GM18498 (cell line): ENCODE data around the gene CSTPP1.
"Not testable (repeated sequence)": the region's sequence is repeated elsewhere in the genome, so short reads cannot be mapped to it uniquely, and the experiment has no call there.

Experiments
- ATAC-seq: cut with Tn5 transposase; IDR thresholded peaks from one replicate; pipeline ENCODE4 v1.9.1; 2021; ENCODE audit warnings: mild to moderate bottlenecking, moderate library complexity; ENCODE audit not compliant: unreplicated experiment

CSTPP1 gene

DNA sequence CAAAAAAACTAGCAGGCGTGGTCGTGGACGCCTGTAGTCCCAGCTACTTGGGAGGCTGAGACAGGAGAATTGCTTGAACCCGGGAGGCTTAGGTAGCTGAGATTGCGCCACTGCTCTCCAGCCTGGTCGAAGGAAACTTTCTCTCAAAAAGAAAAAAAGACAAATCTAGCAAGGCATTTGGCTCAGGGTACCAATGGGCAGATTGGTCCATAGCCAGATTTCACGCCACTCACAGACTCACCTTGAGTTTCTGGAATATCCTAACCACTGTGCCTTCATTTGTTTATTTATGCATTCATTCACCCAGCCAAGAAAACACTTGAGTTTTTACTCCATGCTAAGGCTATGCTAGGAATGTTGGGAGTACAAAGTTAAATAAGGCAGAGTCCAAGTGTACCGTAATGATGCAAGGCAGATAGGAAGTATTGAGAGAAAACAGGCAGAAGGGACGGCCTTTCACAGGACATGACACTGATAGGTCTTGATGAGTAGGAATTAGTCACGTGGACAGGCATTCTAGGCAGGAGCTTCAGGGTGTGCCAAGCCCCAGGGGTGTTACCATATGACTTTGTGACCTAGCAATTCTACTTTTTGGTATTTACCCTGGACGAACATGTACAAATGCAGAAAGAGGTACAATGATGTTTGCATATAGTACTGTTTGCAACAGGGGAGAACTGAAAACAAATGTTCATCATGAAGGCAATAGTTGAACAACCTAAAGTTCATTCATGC is 252.7 kb downstream of the CSTPP1 start:
- no peak for ATAC-seq

DNA sequence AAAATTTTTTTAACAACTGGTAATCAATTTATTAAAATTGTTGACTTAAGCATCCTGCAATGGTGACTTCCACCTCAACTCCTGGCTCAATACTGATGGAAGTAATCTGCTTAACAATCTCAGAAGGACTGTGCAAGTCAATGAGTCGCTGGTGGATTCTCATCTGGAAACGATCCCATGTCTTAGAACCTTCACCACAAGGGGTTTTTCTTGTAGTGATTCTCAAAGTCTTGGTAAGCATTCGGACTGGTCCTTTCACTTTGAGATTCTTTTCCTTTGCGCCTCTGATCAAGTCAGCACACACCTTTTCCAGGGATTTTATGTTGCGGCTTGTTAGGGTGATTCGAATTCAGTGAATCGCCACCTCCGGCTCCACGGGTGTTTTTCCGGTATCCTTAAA is 254.6 kb downstream of the CSTPP1 start:
- ATAC-seq, result not testable (repeated sequence)

DNA sequence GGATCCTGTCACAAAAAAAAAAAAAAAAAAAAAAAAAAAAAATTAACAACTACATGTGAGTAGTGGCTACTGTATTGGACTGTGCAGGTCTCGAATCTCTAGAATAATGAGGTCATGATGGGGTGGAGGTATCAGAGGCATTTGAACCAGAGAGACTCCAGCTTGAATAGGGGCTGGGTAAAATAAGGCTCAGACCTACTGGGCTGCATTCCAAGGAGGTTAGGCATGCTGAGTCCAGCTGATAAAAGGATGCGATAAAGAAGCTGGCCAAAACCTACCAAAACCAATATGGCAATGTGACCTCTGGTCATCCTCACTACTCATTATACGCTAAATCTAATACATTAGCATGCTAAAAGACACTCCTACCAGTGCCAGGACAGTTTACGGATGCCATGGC is 255.6 kb downstream of the CSTPP1 start:
- ATAC-seq, result no peak

DNA sequence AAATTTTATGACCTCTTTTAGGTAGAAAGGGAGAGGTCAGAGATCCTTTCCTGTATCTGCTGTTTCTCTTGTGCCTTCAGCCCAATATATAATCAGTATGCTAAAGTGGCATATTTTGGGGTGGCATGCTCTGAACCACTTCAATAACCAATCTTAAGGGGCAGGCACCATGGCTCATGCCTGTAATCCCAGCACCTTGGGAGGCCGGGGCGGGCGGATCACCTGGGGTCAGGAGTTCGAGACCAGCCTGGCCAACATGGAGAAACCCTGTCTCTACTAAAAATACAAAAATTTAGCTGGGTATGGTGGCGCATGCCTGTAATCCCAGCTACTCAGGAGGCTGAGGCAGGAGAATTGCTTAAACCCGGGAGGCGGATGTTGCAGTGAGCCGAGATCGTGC is 261.6 kb downstream of the CSTPP1 start:
- not testable (repeated sequence) for ATAC-seq

DNA sequence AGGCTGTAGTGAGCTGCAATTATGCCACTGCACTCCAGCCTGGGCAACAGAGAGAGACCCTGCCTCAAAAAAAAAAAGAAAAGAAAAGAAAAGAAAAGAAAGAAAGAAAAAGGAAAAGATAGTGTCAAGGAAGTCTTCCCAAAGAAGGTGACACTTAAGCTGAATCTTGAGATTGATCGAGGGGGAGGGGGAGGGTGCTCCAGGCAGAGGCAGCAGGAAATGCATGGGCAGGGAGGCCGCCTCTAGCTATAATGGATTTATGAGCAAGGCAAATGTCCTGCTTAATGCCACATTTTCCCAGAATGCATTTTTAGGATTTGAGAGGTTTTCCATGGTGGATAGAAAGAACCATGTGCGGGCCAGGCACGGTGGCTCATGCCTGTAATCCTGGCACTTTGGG is 264.5 kb downstream of the CSTPP1 start:
- ATAC-seq, result no peak

DNA sequence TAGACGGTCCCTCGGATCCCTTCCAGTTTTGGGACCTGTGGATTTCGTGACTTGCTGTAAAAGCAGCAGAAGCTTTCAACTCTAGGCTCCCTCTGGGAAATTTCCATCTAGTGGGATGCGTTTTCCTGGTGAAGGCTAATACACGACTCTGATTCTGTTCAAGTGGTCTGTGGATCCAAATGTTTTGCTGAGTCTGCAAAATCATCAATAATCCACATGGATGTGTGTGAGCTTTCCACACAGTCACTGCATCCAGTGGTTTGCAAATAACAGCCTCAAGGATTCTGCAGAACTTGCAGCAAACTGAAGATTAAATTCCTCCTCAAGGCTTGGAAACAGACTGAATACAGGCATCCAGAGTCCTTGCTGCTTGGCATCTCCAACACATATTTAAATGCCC is 266.0 kb downstream of the CSTPP1 start:
- no peak for ATAC-seq

DNA sequence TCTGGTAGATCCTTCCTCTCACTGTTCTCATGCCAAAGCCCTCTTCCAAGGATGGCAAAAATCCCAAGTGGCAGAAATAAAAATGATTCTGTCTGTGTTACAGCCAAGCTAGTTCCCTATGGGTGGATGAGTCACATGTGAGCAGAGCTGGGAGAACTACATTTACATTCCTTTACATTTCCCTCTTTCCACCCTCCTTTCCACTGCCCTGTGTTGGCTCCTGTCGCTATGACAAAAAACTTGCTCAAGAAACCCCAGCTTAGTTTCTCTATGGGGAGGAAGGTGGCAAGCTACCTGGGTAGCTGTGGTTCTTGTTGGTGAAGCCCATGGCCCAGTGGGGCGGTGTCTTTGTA is 268.1 kb downstream of the CSTPP1 start:
- no peak for ATAC-seq

DNA sequence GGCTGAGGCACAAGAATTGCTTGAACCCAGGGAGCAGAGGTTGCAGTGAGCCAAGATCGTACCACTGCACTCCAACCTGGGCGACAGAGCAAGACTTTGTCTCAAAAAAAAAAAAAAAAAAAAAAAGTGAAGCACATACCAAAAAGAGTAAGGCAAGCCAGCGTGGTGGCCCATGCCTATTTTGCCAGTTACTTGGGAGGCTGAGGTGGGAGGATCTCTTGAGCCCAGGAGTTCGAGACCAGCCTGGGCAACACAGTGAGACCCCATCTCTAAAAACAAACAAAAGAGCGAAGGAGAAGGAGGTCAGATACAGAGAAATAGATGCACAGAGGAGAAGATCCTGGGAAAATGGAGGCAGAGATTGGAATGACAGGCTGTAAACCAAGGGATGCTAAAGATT is 270.0 kb downstream of the CSTPP1 start:
- not testable (repeated sequence) for ATAC-seq

DNA sequence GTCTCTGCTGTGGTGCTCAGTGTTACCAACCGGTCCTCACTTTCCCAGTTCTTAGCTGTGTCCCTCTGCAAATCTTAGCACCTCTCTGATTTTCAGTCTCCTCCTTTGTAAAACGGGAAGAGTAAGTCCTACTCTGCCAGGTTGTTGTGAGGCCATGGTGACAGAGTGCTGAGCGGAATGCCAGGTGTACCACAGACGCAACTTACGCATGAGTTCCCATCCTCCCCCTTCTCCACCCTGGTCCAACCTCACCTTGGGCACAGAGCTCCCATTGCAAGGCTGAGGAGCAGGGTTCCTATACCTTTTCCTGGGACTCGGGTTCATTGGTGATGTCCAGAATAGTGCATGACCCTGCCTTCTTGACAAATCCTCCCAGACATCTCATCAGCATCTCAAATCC is 270.9 kb downstream of the CSTPP1 start:
- no peak for ATAC-seq

DNA sequence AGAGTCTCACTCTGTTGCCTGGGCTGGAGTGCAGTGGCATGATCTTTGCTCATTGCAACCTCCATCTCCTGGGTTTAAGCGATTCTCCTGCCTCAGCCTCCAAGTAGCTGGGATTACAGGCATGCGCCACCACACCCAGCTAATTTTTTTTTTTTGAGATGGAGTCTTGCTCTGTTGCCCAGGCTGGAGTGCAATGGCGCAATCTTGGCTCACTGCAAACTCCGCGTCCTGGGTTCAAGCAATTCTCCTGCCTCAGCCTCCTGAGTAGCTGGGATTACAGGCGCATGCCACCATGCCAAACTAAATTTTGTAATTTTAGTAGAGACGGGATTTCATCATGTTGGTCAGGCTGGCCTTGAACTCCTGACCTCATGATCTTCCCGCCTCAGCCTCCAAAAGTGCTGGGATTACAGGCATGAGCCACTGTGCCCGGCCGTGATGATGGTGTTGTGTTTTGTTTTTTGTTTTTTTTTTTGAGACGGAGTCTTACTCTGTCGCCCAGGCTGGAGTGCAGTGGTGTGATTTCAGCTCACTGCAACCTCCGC is 271.5 kb downstream of the CSTPP1 start:
- not testable (repeated sequence) for ATAC-seq

DNA sequence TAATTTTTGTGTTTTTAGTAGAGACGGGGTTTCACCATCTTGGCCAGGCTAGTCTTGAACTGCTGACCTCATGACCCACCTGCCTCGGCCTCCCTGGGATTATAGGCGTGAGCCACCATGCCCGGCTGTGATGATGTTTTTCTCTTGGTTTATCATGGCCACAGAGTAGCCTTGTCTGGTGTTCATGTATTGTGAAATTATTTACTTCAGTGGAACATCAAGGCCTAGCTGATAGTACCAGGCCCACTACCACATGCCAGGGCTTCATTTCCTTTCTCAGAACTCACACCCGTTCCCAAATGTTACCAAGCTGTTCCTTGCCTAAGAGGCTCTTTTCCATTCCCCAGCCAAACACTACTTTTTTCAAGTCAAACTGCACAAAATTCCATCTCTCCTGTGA is 272.1 kb downstream of the CSTPP1 start:
- no peak for ATAC-seq
